GM19023 (cell line): ENCODE data around the gene NPHS1.
"Not testable (repeated sequence)": the region's sequence is repeated elsewhere in the genome, so short reads cannot be mapped to it uniquely, and the experiment has no call there.

Source experiments
- ATAC-seq: cut with Tn5 transposase; IDR thresholded peaks from one replicate; pipeline ENCODE4 v1.9.1; 2021; ENCODE audit warnings: mild to moderate bottlenecking, moderate library complexity; ENCODE audit not compliant: unreplicated experiment

Gene NPHS1

DNA sequence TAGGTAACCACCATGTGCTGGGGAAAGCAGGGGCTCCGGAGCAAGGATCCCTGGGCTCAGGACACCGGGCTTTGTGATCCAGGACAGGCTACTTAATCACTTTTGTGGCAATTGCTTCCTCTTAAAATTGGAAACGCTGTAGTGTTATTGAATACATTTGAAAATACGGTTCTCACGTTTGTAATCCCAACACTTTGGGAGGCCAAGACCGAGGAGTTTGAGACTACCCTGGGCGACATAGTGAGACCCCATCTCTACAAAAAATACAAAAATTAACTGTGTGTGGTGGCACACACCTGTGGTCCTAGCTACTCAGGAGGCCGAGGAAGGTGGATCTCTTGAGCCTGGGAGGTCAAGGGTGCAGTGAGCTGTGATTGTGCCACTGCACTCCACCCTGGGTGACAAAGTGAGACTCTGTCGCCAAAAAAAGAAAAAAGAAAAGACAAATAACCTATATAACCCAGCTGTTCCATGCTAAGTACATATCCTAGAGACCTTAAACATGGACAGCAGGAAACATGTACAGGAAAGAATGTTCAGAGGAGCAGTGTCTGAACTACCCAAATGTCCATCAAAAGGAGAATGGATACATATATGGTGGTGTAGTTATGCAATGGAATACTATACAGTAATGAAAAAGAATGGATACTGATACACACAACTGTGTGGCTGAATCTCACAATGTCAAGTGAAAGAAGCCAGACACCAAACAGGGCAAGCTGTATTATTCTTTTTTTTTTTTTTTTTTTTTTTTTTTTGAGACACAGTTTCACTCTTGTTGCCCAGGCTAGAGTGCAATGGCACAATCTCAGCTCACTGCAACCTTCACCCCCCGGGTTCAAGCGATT is 39.0 kb downstream of the NPHS1 start:
- no peak for ATAC-seq

DNA sequence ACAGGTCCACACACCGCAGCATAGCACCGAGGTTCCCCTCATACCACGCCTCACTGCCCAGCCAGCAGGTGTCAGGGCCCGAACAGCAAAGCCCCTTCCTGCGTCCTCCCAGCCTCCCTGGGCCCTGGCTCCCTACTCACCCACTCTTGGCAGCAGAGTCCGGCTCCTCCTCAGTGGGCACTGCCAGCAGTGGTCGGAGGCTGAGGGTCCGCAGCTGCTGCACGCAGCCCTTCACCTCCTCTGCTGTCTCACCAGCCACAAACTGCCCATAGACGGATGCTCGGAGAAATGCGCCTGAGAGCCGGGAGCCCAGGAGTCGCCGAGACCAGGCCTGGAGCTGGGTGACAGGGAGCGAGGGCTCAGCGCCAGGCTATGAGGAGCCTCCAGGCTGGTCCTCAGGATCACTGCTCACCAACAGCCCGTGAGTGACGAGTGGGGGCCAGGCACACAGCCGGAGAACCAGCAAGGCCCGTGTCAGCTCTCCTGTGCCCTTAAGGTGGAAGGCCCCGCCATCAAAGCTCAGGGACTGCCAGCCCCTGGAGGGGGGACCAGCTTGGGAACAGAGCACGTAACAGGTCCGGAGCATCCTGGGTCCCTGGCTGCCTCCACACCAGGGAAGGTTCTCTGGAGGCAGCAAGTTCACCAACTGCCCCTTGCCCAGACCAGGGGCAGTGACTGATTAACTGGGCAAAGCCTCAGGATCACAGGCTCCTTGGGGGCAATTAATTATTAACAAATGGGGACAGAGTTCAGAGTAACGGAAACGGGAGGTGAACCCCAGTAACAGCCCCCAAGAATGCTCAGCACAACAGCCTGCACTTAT is 39.9 kb downstream of the NPHS1 start, which contains the start of gene PRODH2:
Gene PRODH2 (minus strand): TSS at position 626 of the 823 bp plus-strand sequence. CDS start 40 bp downstream, at position 586.
- no peak for ATAC-seq

DNA sequence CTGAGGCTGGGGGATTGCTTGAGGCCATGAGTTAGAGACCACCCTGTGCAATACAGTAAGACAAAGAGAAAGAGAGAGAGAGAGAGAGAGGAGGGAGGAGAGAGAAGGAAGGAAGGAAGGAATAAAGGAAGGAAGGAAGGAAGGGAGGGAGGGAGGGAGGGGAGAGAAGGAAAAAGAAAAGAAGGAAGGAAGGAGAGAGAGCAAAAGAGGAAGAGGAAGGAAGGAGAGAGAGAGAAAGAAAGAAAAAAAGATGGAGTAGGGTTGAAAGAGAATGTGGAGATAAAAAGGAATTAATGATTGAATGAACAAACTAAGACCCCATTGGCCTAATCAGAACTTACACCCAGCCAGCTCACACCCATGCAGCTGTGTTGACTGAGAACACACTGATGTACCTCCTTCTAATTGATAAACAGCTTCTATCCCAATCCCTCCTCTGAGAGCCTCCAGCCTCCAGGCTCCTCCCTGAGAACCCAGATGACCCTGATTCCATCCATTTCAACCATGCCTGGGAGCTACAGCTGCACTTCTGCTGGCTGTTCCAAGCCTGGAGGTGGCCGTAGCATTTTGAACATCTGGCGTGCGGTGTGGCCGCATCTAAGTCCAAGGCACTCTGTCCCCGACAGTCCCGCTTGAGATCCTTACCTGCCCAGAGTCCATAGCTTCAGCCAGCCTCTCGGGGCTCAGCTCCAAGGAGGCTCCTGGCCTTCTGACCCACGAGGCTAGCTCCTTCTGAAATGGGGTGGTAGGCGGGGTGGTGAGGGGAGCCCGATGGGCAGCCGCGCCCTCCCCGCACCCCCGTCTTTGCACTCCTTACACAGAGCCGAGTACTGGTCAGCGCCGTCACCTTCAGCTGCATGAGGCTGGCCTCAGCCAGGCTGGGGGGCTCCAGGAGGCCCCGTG is 40.7 kb downstream of the NPHS1 start:
- no peak for ATAC-seq

DNA sequence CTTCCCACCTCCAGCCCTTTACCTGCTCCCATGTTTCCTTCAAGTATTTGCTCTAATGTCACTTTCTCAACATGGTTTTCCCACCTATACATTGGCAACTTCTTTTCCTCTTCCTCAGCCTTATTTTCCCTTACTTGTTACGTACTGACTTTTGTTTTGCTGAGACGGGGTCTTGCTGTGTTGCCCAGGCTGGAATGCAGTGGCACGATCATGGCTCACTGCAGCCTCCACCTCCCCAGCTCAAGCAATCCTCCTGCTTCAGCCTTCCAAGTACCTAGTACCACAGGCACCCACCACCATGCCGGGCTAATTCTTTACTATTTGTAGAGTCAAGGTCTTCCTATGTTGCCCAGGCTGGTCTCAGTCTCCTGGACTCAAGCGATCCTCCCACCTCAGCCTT is 44.7 kb downstream of the NPHS1 start:
- ATAC-seq = no peak

DNA sequence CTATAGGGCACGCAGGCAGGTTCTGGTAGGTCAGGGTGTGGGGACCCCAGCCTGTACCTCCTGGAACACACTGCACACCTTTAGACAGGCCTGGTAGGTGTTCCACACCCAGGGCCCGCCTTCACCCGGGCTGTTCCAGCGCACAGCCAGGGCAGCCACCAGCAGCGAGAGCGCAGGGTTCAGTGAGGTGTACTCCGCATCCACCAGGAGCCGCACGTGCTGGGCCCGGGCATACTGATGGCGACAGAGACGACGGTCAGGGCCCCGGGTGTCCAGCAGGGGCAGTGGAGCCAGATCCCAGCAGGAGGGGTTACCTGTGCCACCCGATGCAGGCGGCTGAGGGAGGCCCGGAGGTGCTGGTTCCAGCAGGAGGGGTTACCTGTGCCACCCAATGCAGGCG is 45.7 kb downstream of the NPHS1 start:
- ATAC-seq = no peak

DNA sequence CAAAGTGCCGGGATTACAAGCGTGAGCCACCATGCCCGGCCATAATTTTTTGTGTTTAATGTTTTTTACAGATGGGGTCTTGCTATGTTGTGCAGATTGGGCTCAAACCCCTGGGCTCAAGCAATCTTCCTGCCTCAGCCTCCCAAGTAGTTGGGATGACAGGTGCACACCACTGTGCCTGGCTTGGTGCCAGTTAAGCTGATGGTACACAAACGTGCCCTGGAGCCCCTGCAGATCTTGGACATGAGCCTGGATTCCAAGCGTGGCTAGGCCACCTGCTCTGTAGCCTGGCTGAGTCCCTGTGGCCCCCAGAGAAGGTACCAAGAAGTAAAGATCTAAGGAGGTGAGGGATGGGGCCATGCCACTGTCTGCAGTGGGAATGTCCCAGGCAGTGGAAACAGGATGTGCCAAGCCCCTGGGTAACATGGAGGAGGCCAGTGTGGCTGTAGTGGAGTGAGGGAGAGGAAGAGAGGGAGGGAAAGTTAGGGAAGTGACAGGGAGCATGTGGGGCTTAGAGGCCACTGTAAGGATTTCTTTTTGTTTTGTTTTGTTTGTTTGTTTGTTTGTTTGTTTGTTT is 46.7 kb downstream of the NPHS1 start:
- no peak for ATAC-seq

DNA sequence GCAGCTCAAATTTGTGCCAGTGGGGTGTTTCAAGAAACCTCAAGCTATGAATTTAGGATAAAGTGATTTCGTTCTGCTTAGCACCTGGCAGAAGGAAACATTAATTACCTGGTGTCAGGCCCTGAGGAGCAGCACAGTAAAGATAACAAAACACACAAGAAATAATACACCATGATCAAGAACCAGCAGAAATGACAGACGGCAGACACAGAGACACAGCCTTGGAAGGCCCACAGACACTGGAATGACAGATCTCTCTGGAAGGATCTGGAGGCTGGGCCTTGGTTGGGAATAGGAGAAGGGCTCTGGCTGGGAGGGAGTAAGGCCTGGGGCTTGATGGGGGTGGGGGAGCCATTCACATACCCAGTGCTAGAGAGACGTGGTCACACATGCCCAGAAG is 50.5 kb downstream of the NPHS1 start:
- no peak for ATAC-seq

DNA sequence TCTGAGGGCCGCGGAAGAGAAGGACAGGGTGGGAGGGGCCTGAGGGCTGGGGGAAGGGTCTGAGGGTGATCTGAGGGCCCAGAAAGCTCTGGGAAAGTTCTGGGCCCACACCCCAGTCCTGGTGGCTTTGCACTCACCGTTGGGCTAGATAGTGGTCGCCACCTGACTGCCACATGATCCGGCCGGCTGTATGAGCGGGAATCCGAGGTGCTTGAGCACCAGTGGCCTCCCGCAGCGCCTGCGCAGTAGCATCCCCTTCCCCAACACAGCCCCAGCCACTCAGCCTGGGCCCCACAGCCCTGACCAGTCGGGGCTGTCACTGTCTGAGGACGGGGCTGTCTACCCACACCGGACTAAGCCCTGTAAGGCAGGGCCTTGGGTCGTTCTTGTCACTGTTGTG is 54.6 kb downstream of the NPHS1 start:
- ATAC-seq = no peak

DNA sequence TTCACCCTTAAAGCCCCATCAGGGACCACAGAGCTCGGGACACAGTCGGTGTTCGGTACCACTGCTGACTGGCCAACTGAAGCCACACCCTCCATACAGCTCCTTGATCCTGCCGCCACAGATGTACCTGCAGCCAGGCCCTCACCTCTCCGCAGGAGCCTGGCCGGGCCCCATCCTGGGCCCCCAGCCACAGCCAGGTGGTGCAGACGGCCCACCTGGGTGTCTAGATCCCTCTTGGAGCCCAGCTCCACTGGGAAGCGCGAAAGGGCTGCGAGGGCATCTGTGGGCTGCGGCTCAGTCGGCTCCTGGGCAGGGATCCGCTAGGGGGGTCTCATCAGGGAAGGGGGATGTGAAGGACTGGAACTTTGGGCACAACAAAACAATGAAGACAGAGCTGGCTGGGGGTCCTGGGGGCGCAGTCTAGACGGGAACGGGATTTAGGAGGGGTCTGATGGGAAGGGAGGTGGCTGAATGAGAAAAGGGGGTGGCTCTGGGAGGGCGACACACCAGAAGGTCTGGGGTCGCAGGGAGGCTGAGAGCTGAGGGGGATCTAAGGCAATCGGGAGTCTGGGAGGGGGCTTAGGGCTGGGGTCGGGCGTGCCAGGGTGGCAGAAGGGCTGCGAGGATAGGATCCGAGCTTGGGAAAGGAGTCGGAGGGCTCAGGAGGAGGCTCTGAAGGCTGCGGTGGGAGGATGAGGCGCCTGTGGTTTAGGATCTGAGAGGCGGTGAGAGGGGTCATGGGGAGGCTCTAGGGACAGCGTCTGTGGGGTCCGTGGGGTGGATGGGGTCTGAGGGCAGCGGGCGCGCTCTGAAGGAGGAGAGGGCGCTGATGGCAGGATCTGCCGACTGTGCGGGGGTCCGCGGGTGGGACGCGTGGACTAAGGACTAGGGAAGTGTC is 55.4 kb downstream of the NPHS1 start:
- ATAC-seq = no peak

DNA sequence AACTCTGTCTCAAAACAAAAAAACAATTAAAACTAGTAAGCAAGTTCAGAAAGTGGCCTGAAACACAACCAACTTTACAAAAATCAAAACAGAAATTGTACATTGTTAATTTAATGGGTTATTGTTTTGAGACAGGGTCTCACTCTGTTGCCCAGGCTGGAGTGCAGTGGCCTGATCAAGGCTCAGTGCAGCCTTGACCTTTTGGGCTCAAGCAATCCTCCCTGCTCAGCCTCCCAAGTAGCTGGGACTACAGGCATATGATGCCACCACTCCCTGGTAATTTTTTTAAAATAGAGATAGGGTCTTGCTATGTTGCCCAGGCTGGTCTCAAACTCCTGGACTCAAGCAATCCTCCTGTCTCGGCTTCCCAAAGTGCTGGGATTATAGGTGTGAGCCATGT is 56.7 kb downstream of the NPHS1 start:
- not testable (repeated sequence) for ATAC-seq

DNA sequence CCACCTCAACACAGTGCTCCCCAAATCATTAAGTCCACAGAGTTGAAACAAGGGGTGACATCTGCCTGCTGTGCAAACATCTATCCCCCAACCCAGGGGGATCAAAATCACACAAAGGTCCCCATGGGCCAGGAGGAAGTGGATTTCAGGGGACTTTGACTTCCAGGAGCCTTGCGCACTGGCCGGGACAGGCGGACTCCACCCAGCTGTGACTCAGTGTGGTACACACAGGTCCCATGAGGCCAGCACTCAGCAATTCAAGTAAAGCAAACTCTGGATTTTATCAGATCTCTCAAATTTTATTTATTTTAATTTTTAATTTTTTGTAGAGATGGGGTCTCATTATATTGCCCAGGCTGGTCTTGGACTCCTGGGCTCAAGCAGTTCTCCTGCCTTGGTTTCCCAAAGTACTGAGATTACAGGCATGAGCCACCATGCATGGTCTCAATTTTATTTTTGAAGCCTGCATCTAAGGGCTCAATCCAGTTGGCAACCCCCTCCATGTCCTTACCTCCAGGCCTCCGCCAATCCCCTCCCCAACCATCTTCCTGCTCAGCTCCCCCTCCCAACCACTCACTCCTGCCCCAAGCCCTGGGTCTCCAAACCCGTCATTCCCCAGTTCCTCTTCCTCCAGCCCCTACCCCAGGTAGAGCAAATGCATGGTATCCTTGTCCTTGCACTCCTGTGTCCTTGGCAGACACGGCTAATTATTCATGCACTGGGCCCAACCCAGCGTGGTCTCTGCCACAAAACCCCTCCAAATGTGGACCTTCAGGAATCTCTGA is 58.7 kb downstream of the NPHS1 start:
- no peak for ATAC-seq

DNA sequence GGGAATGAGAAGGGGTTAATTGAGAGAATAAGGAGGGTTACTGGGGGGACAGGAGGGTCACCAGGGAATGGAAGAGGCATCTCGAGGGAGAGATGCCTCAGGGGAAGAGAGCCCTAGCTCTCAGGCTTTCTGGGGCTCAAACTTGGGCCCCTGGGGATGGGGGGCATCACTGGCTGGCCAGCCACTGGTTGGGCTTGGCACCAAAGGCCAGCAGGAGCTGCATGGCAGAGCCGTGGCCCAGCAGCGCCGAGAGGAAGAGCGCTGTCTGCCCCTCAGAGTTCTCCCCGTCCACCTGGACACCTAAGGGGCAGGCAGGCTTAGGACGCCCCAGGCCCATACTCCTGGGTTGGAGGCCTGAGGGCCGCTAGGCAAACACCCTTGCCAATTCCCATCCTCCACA is 59.4 kb downstream of the NPHS1 start:
- ATAC-seq = no peak

DNA sequence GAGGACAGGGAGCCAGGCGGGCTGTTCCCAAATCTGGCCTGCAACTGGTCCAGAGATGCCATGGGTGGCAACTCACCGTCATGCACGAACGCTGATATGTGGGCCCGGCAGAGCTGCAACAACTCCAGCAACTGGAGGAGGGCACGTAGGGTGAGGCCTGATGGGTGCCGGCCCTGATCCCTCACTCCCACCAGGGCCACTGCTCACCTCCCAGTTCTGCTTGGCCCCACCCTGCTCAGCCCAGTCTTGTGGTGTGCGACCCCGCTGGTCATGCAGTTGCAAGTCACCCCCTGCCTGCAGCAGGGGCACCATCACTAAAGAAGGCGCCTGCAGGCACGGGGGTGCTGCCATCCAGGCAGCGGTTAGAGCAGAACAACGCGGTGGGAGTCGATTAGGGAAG is 60.0 kb downstream of the NPHS1 start:
- no peak for ATAC-seq

DNA sequence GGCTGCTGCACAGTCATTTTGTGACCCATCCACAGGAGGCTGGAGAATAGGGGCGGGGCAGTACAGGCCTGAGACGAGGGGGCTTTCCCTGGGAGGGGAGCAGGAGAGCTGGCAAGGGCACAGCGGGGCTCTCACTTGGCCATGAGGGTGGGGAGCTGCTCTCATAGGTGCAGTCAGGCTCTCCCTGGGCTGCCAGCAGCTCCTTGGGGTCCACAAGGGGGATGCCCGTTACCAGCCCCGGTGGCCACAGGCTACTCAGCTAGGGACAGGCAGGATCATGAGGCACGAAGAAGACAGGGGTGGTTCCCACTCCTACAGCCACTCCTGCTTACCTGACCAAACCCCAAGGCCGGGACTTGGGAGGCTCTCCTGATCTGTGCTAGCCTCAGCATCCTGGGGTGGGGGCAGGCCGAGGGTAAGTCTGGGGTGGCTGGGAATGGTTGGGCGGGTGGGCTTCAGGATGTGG is 60.5 kb downstream of the NPHS1 start:
- no peak for ATAC-seq

DNA sequence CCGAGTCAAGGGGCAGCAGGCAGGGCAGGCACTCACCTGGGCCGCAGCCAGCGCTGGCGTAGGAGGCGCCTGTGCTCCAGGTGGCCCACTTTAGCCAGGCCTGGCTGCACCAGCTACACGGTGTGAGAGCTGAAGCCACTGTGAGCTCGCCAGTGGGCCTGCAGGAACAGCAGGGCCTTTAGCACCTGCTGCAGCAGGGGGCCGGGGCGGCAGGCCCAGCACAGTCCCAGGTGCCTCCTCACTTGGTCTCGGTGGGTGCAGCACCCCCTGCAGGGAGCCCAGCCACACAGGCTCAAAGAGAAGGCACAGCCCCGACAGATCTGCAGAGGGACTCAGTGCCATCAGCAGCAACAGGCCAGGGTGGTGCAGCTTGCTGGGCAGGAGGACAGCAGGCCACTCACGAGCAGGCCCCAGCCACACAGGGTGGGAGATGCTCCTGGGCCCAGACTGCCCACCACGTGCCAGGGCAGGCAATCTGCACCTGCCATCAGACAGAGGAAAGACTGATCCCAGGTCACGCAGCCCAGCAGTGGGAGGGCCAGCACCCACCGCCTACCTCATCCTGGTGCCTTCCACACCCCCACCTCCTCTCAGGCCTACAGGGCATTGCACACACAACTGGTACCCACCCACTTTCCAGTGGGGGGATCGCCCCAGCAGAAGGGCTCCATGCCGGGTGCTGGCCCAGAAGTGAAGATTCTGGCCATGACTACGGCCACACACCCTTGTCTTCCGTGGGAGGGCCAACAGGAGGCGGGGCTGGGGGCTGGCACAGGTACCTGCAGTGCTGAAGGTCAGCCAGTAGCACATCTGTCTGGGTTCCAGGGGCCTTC is 61.1 kb downstream of the NPHS1 start:
- no peak for ATAC-seq

DNA sequence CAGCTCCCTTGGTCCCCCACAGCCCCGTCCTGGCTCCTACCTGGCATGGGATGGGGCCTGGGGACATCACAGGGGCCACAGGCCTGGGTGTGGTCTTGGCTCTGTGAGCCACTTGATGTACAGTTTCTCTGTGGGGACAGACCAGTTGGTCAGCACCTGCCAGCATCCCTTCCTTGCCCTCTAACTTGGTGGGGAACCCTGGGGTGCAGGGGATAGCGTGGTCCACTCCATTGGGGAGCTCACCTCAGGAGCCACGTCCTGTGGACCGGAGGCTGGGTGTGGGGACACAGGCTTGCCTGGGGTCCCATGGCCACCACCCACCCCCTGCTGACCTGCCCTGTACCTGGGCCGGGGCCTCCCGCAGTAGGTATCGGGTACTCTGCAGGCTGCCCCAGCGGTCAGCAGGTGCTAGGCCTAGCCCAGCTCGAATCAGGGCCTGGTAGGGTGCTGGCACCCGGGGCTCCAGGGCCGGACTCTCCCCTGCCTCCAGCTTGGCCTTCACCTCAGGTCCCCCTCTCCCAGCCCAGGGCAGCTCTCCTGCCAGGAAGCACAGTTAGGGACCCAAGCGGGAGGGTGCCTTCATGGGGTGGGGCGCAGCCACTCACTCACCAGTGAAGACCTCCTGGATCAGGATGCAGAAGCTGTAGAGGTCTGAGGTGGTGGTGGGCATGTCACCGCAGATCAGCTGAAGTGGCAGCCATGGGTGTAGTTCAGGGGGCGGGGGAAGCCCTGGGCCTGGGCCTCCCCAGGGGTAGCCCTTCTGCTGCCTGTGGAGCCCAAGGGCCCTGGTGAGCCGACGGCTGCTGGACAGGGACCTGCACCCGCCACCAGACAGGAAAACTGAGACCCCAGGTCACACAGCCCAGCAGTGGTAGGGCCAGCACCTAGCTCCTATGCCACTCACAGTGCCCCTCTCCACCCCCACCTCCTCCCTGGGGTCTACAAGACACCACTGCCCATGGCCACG is 62.0 kb downstream of the NPHS1 start:
- no peak for ATAC-seq
